Measurements from ENCODE around the gene SLC41A3.
"Not testable (repeated sequence)": the region's sequence is repeated elsewhere in the genome, so short reads cannot be mapped to it uniquely, and the experiment has no call there.

SLC41A3 gene

DNA sequence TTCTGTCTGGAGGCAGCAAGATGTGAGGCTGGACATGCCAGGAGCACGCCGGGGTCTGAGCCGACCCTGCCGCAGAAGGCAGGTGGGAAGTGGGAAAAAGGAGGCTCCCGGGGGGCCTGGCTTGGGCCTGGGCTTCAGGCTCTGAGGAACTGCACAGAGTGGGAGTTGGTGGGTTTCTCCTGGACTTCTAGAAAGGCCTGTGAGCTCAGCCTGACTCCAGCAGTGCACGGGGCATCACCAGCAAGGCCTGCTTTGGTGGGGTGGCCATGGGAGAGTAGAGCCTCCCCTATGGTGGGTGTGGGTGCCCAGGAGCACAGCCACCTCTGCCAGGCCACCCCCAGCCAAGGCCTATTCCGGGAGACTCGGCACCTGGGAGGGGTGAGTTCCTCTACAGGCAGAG is 18.1 kb upstream of the SLC41A3 start:
- TF ChIP-seq, protein P1, sequence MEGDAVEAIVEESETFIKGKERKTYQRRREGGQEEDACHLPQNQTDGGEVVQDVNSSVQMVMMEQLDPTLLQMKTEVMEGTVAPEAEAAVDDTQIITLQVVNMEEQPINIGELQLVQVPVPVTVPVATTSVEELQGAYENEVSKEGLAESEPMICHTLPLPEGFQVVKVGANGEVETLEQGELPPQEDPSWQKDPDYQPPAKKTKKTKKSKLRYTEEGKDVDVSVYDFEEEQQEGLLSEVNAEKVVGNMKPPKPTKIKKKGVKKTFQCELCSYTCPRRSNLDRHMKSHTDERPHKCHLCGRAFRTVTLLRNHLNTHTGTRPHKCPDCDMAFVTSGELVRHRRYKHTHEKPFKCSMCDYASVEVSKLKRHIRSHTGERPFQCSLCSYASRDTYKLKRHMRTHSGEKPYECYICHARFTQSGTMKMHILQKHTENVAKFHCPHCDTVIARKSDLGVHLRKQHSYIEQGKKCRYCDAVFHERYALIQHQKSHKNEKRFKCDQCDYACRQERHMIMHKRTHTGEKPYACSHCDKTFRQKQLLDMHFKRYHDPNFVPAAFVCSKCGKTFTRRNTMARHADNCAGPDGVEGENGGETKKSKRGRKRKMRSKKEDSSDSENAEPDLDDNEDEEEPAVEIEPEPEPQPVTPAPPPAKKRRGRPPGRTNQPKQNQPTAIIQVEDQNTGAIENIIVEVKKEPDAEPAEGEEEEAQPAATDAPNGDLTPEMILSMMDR (conservative IDR thresholded peaks at IDR 0.05; ENCODE audit: low read depth, low read length): no peak
- no peak for DNase-seq (ENCODE audit: low read depth)
- H3K4me3 ChIP-seq (ENCODE audit: low read depth, low read length): no peak overlapping the region

DNA sequence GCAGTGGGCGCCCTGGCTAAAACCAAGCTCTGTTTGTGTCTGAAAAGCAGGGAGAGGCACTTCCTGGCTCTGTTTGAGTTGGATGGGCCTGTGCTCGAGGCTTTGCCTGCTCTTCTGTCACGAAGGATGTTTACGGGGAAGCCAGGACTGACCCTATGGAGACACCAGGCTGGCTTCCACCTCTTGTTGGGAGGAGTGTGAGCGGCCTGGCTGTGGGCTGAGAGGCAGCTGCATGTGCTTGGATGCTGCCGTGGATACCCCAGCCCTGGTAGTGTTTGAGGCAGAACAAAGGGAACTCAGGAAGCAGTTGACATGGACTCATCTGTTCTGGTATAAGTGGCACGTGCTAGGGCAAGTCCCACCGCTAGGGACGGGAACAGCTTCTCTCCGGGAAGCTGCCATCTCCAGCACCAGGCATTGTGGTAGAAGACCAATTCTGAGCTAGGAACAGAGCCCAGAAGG is 17.6 kb upstream of the SLC41A3 start:
- TF ChIP-seq, protein P1 (conservative IDR thresholded peaks at IDR 0.05; ENCODE audit: low read depth, low read length): no peak
- DNase-seq (ENCODE audit: low read depth): no peak
- no peak overlapping the region for H3K4me3 ChIP-seq (ENCODE audit: low read depth, low read length)

DNA sequence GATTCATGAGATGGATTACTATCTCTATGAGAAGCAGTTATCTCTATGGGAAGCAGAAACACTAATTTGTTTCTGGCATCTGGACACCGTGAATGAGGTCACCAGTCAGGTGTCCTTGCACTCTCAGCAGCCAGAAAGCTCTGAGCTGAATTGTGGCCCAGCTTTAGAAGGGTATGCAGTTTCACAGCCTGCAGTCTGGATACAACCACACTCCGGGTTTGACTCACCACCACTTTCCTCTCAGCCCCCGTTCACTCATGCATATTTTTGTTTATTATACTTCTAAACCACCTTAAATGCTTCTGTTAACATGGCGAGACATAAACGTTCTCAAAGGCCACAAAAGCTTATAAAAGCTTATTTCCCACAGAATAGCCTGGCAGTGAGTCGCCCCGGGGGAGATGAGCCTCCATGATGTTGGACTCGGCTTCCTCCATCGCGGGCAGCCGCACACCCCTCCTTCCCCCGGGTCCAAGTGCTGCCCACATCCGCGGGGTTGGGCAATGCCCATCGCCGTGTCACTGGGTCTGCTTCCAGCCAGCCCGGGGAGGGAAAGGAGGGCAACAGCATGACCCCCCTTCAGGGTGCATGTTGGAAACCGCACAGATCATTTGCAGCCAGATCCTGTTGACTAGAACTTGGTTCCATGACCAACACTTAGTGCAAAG is 16.8 kb upstream of the SLC41A3 start:
- peak; percentile 87 for DNase-seq (ENCODE audit: low read depth)
- TF ChIP-seq, protein P1 (conservative IDR thresholded peaks at IDR 0.05; ENCODE audit: low read depth, low read length): no peak
- no peak overlapping the region for H3K4me3 ChIP-seq (ENCODE audit: low read depth, low read length)

DNA sequence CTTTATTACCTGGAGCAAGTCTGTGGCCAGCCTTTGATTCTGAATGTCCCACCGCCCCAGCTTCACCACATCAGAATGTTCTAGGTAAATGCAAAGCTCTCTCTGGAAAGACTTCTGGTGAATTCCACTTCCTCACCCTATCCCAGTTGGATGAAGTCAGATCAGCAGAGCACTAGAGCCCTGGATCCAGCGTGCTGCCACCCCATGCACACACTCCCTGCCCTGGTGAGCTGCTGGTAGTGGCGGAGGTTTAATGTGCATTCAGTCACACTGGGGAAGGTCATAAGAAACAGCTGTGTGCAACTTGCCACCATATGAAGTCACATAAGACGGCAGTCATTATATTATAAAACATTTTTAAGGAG is 16.3 kb upstream of the SLC41A3 start:
- TF ChIP-seq, protein P1 (conservative IDR thresholded peaks at IDR 0.05; ENCODE audit: low read depth, low read length): no peak
- no peak for DNase-seq (ENCODE audit: low read depth)
- no peak overlapping the region for H3K4me3 ChIP-seq (ENCODE audit: low read depth, low read length)

DNA sequence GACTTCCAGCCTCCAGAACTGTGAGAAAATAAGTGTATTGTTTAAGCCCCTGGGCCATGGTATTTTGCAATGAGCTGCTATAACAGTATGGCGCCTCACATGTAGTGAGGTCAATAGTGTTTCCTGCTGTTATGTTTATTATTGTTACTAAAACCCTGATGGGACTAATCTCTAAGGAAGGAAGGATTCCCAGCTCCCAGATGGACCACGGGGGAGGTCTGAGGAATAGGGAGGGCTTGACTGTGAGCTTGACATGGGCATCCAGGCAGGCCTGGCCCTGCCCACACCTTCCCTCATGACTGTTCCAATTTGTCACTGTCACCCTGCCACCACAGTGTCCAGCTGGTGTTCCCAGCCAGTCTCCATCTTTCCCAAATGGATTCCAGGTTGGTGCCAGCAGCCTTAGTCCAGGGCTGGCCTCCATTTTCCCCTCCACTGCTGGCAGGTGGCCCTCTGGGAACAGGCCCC is 14.5 kb upstream of the SLC41A3 start:
- DNase-seq (ENCODE audit: low read depth): peak; percentile 92
- TF ChIP-seq, protein P1 (conservative IDR thresholded peaks at IDR 0.05; ENCODE audit: low read depth, low read length): no peak

DNA sequence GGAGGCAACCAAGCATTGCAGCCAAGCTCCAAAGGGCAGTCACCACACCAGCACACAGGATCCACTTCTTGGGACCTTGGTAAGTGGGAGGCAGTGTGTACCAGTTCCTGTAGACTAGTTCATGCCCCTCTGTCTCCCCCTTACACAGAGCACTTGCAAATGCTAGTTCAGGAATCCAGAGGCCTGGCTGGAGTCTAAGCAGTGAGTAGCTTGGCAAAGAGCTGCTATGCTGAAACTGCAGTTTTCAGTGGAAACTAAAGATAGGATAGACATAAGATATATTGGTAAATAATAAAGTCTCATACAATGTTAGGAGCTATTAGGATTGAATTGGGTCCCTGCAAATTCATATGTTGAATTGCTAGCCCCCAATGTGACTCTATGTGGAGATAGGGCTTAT is 13.9 kb upstream of the SLC41A3 start:
- no peak overlapping the region for H3K4me3 ChIP-seq (ENCODE audit: low read depth, low read length)
- DNase-seq (ENCODE audit: low read depth): peak; percentile 48
- TF ChIP-seq, protein P1 (conservative IDR thresholded peaks at IDR 0.05; ENCODE audit: low read depth, low read length): peak; percentile 2

More for the DNA sequence above, 14.5 kb upstream of the SLC41A3 start:
- H3K4me3 ChIP-seq (ENCODE audit: low read depth, low read length): no peak overlapping the region

- not testable (repeated sequence) for H3K4me3 ChIP-seq (ENCODE audit: low read depth, low read length)
These were observed 12.3 kb upstream of the SLC41A3 start for GRCh38 chr3:126096274-126096673.

DNA sequence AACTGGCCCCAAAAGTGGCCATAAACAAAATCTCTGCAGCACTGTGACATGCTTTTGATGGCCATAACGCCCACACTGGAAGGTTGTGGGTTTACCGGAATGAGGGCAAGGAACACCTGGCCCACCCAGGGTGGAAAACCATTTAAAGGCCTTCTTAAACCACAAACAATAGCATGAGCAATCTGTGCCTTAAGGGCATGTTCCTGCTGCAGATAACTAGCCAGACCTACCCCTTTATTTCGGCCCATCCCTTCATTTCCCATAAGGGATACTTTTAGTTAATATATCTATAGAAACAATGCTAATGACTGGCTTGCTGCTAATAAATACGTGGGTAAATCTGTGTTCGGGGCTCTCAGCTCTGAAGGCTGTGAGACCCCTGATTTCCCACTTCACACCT is 8.2 kb upstream of the SLC41A3 start:
- not testable (repeated sequence) for H3K4me3 ChIP-seq (ENCODE audit: low read depth, low read length); DNase-seq (ENCODE audit: low read depth)

More at GRCh38 chr3:126096274-126096673, 12.3 kb upstream of the SLC41A3 start:
- not testable (repeated sequence) for DNase-seq (ENCODE audit: low read depth)

All from choroid plexus epithelial cell (primary cell).